Tibial nerve (tissue), 3 donors: ENCODE results near the gene HERC4.

ENCODE experiments used
- CTCF ChIP-seq, 5 experiments: fragments of 200-600 bp in 3 of 5; fragments of 450-650 bp in 2 of 5; sonication (generic) in 3 of 5; IDR thresholded peaks; one replicate each; pipeline ENCODE4 v1.5.1; 2016 to 2019; ENCODE audit warnings: antibody characterized with exemption in 5 of 5, mild to moderate bottlenecking in 3 of 5, moderate library complexity in 2 of 5
- POLR2A ChIP-seq, 2 donors: fragments of 450-650 bp; IDR thresholded peaks; one replicate each; pipeline ENCODE4 v1.6.1; 2017; ENCODE audit warnings: antibody characterized with exemption in 2 of 2, mild to moderate bottlenecking in 2 of 2, moderate library complexity in 2 of 2

GRCh38 chr10:67978749-67979148, 96.3 kb downstream of the HERC4 start:
- TF ChIP-seq CTCF (IDR thresholded peaks at IDR 0.05) (no peak), POLR2A (IDR thresholded peaks at IDR 0.05) (no peak)
